Measurements from ENCODE around the gene RPS16. TPM values are rescaled to one million over a fixed set of nuclear protein-coding genes. Genes with fewer than 3 reads are reported as not detected.
A peak's percentile ranks its signal among the peaks of the same experiment; 100 is the strongest.

Gene RPS16
- total and polyA plus RNA-seq, 2 of the 13 experiments (the other 11 are each of a cell fraction or from before 2014, with no cell fraction given): 488 to 2,583 TPM

DNA sequence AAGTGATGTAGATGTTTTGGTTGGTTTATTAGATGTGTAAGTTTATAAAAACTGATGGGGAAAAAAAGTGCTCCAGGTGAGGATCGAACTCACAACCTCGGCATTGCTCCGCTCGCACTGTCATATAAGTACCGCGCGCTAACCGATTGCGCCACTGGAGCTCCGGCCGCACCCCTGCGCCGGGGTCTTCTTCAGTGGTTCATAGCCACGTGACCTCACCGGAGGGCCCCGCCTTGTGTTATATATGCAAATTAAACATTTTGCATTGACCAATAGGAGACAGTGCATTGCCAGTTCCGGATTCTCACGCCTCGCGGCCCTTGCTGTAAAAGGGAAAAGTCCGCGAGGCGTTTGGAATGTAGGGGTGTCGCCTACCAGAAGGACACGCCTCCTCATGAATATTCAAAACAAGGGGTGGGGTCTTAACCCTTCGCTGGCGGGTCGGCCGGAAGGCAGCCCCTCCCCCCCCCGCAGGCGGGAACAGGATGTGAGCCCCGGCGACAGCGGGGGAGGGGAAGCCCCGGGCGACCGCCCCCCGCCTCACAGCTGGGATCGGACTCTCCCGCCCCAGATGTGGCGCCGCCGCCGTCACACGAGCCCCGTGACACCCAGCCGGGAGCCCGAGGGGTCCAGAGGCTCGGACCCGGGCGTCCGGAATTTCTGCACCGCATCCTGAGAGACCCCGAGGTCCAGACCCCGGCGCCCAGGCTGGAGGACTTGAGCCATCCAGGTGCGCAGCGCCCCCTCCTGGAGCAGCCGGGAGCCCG lies 23.5 kb downstream of the RPS16 start, which contains the start of gene PLEKHG2 (continued):
- TF ChIP-seq, protein P1, sequence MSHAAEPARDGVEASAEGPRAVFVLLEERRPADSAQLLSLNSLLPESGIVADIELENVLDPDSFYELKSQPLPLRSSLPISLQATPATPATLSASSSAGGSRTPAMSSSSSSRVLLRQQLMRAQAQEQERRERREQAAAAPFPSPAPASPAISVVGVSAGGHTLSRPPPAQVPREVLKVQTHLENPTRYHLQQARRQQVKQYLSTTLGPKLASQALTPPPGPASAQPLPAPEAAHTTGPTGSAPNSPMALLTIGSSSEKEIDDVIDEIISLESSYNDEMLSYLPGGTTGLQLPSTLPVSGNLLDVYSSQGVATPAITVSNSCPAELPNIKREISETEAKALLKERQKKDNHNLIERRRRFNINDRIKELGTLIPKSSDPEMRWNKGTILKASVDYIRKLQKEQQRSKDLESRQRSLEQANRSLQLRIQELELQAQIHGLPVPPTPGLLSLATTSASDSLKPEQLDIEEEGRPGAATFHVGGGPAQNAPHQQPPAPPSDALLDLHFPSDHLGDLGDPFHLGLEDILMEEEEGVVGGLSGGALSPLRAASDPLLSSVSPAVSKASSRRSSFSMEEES (CRISPR knock-in tag; IDR thresholded peaks at IDR 0.05): peak; percentile 91
- TF ChIP-seq ZNF547 (CRISPR knock-in tag; IDR thresholded peaks at IDR 0.05): 0 out of 2 replicates have a peak, but pooled peaks have one; percentile 3
- TF ChIP-seq SRY (CRISPR knock-in tag; IDR thresholded peaks at IDR 0.05): peak; percentile 41; the same call in 1 of the 2 replicates
- TF ChIP-seq, protein P2, sequence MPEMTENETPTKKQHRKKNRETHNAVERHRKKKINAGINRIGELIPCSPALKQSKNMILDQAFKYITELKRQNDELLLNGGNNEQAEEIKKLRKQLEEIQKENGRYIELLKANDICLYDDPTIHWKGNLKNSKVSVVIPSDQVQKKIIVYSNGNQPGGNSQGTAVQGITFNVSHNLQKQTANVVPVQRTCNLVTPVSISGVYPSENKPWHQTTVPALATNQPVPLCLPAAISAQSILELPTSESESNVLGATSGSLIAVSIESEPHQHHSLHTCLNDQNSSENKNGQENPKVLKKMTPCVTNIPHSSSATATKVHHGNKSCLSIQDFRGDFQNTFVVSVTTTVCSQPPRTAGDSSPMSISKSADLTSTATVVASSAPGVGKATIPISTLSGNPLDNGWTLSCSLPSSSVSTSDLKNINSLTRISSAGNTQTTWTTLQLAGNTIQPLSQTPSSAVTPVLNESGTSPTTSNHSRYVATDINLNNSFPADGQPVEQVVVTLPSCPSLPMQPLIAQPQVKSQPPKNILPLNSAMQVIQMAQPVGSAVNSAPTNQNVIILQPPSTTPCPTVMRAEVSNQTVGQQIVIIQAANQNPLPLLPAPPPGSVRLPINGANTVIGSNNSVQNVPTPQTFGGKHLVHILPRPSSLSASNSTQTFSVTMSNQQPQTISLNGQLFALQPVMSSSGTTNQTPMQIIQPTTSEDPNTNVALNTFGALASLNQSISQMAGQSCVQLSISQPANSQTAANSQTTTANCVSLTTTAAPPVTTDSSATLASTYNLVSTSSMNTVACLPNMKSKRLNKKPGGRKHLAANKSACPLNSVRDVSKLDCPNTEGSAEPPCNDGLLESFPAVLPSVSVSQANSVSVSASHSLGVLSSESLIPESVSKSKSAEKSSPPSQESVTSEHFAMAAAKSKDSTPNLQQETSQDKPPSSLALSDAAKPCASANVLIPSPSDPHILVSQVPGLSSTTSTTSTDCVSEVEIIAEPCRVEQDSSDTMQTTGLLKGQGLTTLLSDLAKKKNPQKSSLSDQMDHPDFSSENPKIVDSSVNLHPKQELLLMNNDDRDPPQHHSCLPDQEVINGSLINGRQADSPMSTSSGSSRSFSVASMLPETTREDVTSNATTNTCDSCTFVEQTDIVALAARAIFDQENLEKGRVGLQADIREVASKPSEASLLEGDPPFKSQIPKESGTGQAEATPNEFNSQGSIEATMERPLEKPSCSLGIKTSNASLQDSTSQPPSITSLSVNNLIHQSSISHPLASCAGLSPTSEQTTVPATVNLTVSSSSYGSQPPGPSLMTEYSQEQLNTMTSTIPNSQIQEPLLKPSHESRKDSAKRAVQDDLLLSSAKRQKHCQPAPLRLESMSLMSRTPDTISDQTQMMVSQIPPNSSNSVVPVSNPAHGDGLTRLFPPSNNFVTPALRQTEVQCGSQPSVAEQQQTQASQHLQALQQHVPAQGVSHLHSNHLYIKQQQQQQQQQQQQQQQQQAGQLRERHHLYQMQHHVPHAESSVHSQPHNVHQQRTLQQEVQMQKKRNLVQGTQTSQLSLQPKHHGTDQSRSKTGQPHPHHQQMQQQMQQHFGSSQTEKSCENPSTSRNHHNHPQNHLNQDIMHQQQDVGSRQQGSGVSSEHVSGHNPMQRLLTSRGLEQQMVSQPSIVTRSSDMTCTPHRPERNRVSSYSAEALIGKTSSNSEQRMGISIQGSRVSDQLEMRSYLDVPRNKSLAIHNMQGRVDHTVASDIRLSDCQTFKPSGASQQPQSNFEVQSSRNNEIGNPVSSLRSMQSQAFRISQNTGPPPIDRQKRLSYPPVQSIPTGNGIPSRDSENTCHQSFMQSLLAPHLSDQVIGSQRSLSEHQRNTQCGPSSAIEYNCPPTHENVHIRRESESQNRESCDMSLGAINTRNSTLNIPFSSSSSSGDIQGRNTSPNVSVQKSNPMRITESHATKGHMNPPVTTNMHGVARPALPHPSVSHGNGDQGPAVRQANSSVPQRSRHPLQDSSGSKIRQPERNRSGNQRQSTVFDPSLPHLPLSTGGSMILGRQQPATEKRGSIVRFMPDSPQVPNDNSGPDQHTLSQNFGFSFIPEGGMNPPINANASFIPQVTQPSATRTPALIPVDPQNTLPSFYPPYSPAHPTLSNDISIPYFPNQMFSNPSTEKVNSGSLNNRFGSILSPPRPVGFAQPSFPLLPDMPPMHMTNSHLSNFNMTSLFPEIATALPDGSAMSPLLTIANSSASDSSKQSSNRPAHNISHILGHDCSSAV (CRISPR knock-in tag; IDR thresholded peaks at IDR 0.05; ENCODE audit: borderline replicate concordance): no peak
- no peak for TF ChIP-seq LCORL (IDR thresholded peaks at IDR 0.05)
- peak; percentile 17; the same call in 1 of the 2 replicates for TF ChIP-seq LCORL (CRISPR knock-in tag; IDR thresholded peaks at IDR 0.05)
- TF ChIP-seq BRCA1 (CRISPR knock-in tag; IDR thresholded peaks at IDR 0.05): no peak
- TF ChIP-seq ZZZ3 (CRISPR knock-in tag; IDR thresholded peaks at IDR 0.05; ENCODE audit: borderline replicate concordance): no peak
- TF ChIP-seq ZNF333 (CRISPR knock-in tag; IDR thresholded peaks at IDR 0.05; ENCODE audit: borderline replicate concordance): no peak
- no peak for TF ChIP-seq ZNF780A (CRISPR knock-in tag; IDR thresholded peaks at IDR 0.05)
- TF ChIP-seq SRF (IDR thresholded peaks at IDR 0.05; ENCODE audit: low read depth, low read length): peak; percentile 99
- no peak for TF ChIP-seq BCL6 (CRISPR knock-in tag; IDR thresholded peaks at IDR 0.05)
- no peak for TF ChIP-seq GTF2F1 (IDR thresholded peaks at IDR 0.05; ENCODE audit: low read length)
- TF ChIP-seq, protein P3, sequence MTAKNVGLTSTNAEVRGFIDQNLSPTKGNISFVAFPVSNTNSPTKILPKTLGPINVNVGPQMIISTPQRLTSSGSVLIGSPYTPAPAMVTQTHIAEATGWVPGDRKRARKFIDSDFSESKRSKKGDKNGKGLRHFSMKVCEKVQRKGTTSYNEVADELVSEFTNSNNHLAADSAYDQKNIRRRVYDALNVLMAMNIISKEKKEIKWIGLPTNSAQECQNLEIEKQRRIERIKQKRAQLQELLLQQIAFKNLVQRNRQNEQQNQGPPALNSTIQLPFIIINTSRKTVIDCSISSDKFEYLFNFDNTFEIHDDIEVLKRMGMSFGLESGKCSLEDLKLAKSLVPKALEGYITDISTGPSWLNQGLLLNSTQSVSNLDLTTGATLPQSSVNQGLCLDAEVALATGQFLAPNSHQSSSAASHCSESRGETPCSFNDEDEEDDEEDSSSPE (CRISPR knock-in tag; IDR thresholded peaks at IDR 0.05): peak; percentile 89
- TF ChIP-seq TCF7L2 (IDR thresholded peaks at IDR 0.05; ENCODE audit: low read depth, low read length): no peak
- 0 out of 2 replicates have a peak, but pooled peaks have one; percentile 50 for TF ChIP-seq ZNF558 (CRISPR knock-in tag; IDR thresholded peaks at IDR 0.05; ENCODE audit: borderline replicate concordance)
- 0 out of 2 replicates have a peak, but pooled peaks have one; percentile 21 for TF ChIP-seq ZBTB20 (CRISPR knock-in tag; IDR thresholded peaks at IDR 0.05; ENCODE audit: borderline replicate concordance, low read depth)
- no peak for TF ChIP-seq CENPT (CRISPR knock-in tag; IDR thresholded peaks at IDR 0.05; ENCODE audit: low read depth)
- peak; percentile 39; the same call in 1 of the 2 replicates for TF ChIP-seq ZNF782 (CRISPR knock-in tag; IDR thresholded peaks at IDR 0.05; ENCODE audit: borderline replicate concordance)

Data from HepG2 (cell line).